HepG2 (cell line): ENCODE data around the gene SALL4. TPM values are rescaled to one million over a fixed set of nuclear protein-coding genes. Genes with fewer than 3 reads are reported as not detected.

Experiments used
- ATF7-NPFF ChIP-seq: sonication (generic); formaldehyde crosslinking; IDR thresholded peaks from 2 replicates; pipeline ENCODE4 v1.8.1; 2023; ENCODE audit warnings: mild to moderate bottlenecking, low read depth, missing genetic modification reagents, moderate library complexity
- CENPX ChIP-seq: sonication (generic); formaldehyde crosslinking; IDR thresholded peaks from 2 replicates; pipeline ENCODE4 v1.9.0; 2021; ENCODE audit warnings: mild to moderate bottlenecking, missing genetic modification reagents, moderate library complexity
- CHD4 ChIP-seq: fragments of 200-600 bp; sonication (generic); IDR thresholded peaks from 2 replicates; pipeline ENCODE4 v1.7.0; 2017; ENCODE audit warnings: mild to moderate bottlenecking, low read length, borderline replicate concordance
- DRAP1 ChIP-seq: IDR thresholded peaks from 2 replicates; pipeline ENCODE4 v1.6.1; 2016; ENCODE audit warnings: missing genetic modification reagents, missing compliant biosample characterization
- HINFP ChIP-seq: sonication (generic); formaldehyde crosslinking; IDR thresholded peaks from 2 replicates; pipeline ENCODE4 v1.4.0; 2020; ENCODE audit warnings: low read depth, mild to moderate bottlenecking, missing genetic modification reagents
- IKZF4 ChIP-seq: sonication (generic); formaldehyde crosslinking; IDR thresholded peaks from 2 replicates; pipeline ENCODE4 v1.5.1; 2020; ENCODE audit warnings: borderline replicate concordance, mild to moderate bottlenecking, low read depth, missing genetic modification reagents; ENCODE audit errors: not compliant biosample characterization
- IRX3 ChIP-seq: sonication (generic); formaldehyde crosslinking; IDR thresholded peaks from 2 replicates; pipeline ENCODE4 v1.8.1; 2023; ENCODE audit warnings: mild to moderate bottlenecking, low read depth, missing genetic modification reagents, borderline replicate concordance
- KAT8 ChIP-seq: IDR thresholded peaks from 2 replicates; pipeline ENCODE4 v1.6.1; 2016; ENCODE audit warnings: missing genetic modification reagents, missing compliant biosample characterization
- MEIS2 ChIP-seq: sonication (generic); formaldehyde crosslinking; IDR thresholded peaks from 2 replicates; pipeline ENCODE4 v1.9.0; 2021; ENCODE audit warnings: mild to moderate bottlenecking, missing genetic modification reagents
- MLXIP ChIP-seq: sonication (generic); formaldehyde crosslinking; IDR thresholded peaks from 2 replicates; pipeline ENCODE4 v1.9.0; 2021; ENCODE audit warnings: missing genetic modification reagents, borderline replicate concordance
- MNT ChIP-seq: fragments of 450-650 bp; IDR thresholded peaks from 2 replicates; pipeline ENCODE4 v1.6.1; 2016
- NR2F6 ChIP-seq, 2 experiments: IDR thresholded peaks; 2 replicates each; pipeline ENCODE4 v1.6.1; 2016; ENCODE audit warnings: antibody characterized with exemption in 1 of 2, mild to moderate bottlenecking in 1 of 2
- NR3C1 ChIP-seq: sonication (generic); formaldehyde crosslinking; IDR thresholded peaks from 2 replicates; pipeline ENCODE4 v1.4.0; 2020; ENCODE audit warnings: missing genetic modification reagents
- ZNF121 ChIP-seq: sonication (generic); formaldehyde crosslinking; IDR thresholded peaks from 2 replicates; pipeline ENCODE4 v1.5.0; 2020; ENCODE audit warnings: mild to moderate bottlenecking, missing genetic modification reagents
- ZNF225 ChIP-seq: sonication (generic); formaldehyde crosslinking; IDR thresholded peaks from 2 replicates; pipeline ENCODE4 v1.4.0; 2020; ENCODE audit warnings: mild to moderate bottlenecking, missing genetic modification reagents
- ZNF329 ChIP-seq: sonication (generic); formaldehyde crosslinking; IDR thresholded peaks from 2 replicates; pipeline ENCODE4 v1.9.0; 2021; ENCODE audit warnings: low read depth, mild to moderate bottlenecking, missing genetic modification reagents
- ZNF713 ChIP-seq: sonication (generic); formaldehyde crosslinking; IDR thresholded peaks from 2 replicates; pipeline ENCODE4 v1.4.0; 2020; ENCODE audit warnings: mild to moderate bottlenecking, missing genetic modification reagents
- ZSCAN29 ChIP-seq: sonication (generic); formaldehyde crosslinking; conservative IDR thresholded peaks from 2 replicates; pipeline ENCODE4 v1.4.0; 2020; ENCODE audit warnings: mild to moderate bottlenecking, missing genetic modification reagents
- polyA plus RNA-seq, 8 experiments: library from polyadenylated mRNA; depleted of rRNA in 3 of 8; stranded (reverse) in 7 of 8; unstranded in 1 of 8; fragments of >200 nt; fragmentation: Illumina TruSeq in 4 of 8; extraction: Trizol in 4 of 8; gene quantifications; 2 replicates each; pipeline versions ENCODE4 v1.2.1 to v1.2.3, GENCODE V29; 2011 to 2016; ENCODE audit warnings: low read depth in 4 of 8, missing spikeins in 1 of 8, mixed read lengths in 1 of 8; ENCODE audit not compliant: insufficient read depth in 1 of 8
- total RNA-seq, 5 experiments: library from RNA; depleted of rRNA; stranded (reverse); fragments of >200 nt; fragmentation: Illumina TruSeq; extraction: Trizol; gene quantifications; 2 replicates each; pipeline ENCODE4 v1.2.3, GENCODE V29; 2016; ENCODE audit warnings: low read depth in 1 of 5
- TF ChIP-seq, protein P1 (sequence below): sonication (generic); formaldehyde crosslinking; IDR thresholded peaks from 2 replicates; pipeline ENCODE4 v1.5.0; 2020; ENCODE audit warnings: mild to moderate bottlenecking, low read depth, missing genetic modification reagents, borderline replicate concordance
- TF ChIP-seq, protein P2 (sequence below): sonication (generic); formaldehyde crosslinking; IDR thresholded peaks from 2 replicates; pipeline ENCODE4 v1.4.0; 2020; ENCODE audit warnings: missing genetic modification reagents, borderline replicate concordance

SALL4 gene
- total and polyA plus RNA-seq, 2 of the 13 experiments (the other 11 are each of a cell fraction or from before 2014, with no cell fraction given), result 0.33 to 1.8 TPM

GRCh38 chr20:51811042-51811355, 8.7 kb upstream of the SALL4 start (continued):
- no peak for TF ChIP-seq HINFP (CRISPR knock-in tag)
- 0 out of 2 replicates have a peak, but pooled peaks have one; percentile 24 for TF ChIP-seq ZNF121 (CRISPR knock-in tag)
- TF ChIP-seq ZNF329 (CRISPR knock-in tag), result no peak
- TF ChIP-seq DRAP1, result peak; percentile 45; the same call in 1 of the 2 replicates
- TF ChIP-seq ZNF713 (CRISPR knock-in tag), result no peak
- TF ChIP-seq, protein P1, sequence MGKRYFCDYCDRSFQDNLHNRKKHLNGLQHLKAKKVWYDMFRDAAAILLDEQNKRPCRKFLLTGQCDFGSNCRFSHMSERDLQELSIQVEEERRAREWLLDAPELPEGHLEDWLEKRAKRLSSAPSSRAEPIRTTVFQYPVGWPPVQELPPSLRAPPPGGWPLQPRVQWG (CRISPR knock-in tag), result no peak
- no peak for TF ChIP-seq IKZF4 (CRISPR knock-in tag)
- no peak for TF ChIP-seq ATF7-NPFF
- peak; percentile 84 for TF ChIP-seq KAT8 (CRISPR knock-in tag)
- no peak for TF ChIP-seq MLXIP (CRISPR knock-in tag)
- TF ChIP-seq ZNF225 (CRISPR knock-in tag), result no peak
- TF ChIP-seq CENPX (CRISPR knock-in tag), result no peak
- TF ChIP-seq CHD4, result no peak
- no peak for TF ChIP-seq NR3C1 (CRISPR knock-in tag)
- peak; percentile 81 for TF ChIP-seq NR2F6 (IDR thresholded peaks at IDR 0.05)
- TF ChIP-seq NR2F6 (CRISPR knock-in tag; IDR thresholded peaks at IDR 0.05), result peak; percentile 90
- TF ChIP-seq MEIS2 (CRISPR knock-in tag), result peak; percentile 58; the same call in 1 of the 2 replicates
- TF ChIP-seq ZSCAN29, result no peak; the same call in 1 of the 2 replicates
- TF ChIP-seq MNT, result no peak
- TF ChIP-seq, protein P2, sequence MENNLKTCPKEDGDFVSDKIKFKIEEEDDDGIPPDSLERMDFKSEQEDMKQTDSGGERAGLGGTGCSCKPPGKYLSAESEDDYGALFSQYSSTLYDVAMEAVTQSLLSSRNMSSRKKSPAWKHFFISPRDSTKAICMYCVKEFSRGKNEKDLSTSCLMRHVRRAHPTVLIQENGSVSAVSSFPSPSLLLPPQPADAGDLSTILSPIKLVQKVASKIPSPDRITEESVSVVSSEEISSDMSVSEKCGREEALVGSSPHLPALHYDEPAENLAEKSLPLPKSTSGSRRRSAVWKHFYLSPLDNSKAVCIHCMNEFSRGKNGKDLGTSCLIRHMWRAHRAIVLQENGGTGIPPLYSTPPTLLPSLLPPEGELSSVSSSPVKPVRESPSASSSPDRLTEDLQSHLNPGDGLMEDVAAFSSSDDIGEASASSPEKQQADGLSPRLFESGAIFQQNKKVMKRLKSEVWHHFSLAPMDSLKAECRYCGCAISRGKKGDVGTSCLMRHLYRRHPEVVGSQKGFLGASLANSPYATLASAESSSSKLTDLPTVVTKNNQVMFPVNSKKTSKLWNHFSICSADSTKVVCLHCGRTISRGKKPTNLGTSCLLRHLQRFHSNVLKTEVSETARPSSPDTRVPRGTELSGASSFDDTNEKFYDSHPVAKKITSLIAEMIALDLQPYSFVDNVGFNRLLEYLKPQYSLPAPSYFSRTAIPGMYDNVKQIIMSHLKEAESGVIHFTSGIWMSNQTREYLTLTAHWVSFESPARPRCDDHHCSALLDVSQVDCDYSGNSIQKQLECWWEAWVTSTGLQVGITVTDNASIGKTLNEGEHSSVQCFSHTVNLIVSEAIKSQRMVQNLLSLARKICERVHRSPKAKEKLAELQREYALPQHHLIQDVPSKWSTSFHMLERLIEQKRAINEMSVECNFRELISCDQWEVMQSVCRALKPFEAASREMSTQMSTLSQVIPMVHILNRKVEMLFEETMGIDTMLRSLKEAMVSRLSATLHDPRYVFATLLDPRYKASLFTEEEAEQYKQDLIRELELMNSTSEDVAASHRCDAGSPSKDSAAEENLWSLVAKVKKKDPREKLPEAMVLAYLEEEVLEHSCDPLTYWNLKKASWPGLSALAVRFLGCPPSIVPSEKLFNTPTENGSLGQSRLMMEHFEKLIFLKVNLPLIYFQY (CRISPR knock-in tag), result peak; percentile 98
- TF ChIP-seq IRX3 (CRISPR knock-in tag), result no peak
